ENCODE data around the gene NECTIN1.
"Not testable (repeated sequence)": the region's sequence is repeated elsewhere in the genome, so short reads cannot be mapped to it uniquely, and the experiment has no call there.

Gene NECTIN1

DNA sequence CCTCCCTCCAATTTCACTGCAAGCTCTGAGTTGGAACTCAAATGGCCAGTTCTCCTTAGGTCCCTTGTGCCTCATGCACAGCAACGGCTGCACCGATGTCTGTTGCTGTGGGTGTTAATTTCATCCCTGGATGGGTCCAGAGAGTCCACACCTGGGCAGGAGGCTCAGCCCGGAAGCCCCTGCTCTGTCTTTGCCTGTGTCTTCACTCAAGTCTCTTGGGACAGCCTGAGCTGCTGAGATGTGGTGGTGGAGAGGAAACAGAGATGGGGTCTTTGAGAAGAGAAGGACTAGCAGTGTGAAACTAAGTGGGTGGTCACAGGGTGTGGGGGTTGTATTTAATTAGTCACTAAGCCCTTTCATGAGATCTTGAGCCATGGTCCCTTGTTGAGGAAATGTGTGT, 109.3 kb downstream of the NECTIN1 start:
- no peak for DNase-seq (ENCODE audit: low read depth in 2 of 2)

DNA sequence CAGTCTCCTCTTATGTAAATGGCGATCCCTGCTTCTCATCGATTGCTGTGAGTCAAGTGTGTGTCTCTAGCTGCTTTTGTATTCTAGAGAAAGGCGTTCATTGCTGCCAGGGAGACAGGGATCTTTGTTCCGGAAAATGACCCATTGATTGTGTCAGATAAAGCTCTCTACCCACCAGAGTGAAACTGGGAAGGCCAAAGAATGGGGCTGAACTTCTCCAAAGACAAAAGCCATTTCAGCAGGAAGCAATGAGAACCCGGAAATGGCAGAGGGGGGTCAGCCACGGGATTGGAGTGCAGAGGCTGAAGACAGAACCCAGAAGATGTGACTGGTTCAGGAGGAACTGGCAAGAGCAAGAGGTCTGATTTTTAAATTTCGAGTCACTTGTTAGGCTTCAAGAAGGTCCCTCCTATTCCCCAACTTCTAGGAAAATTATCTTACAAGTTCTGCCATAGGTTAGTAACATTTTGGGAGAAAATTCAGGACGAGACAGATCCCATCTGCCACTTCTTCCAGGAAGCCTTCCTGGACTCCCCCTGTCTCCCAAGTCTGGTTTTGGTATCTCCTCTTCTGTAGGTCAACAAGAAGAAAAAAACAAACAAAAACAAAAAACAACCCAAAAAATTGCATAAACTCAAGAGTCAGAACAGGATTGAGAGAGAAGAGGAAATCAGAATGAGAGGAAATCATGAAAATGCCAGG, 110.6 kb downstream of the NECTIN1 start:
- DNase-seq (ENCODE audit: low read depth in 2 of 2) = no peak

DNA sequence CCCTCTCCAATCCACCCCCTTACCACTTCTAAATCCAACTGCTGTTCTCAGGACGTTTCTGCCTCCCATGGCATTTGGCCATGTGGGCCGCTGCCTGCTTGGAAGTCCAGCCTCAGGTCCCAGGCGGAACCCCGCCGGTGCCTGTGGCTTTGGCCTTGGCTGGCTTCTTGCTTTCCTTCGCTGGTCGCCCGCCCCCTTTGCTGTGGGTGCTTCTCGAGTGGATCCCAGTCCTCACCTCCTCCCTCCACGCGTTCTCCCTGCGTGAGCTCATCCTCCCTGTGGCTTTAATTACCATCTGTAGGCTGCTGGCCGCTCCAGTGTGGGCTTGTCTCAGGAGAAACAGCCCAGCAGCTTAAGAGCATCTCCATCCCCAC, 111.7 kb downstream of the NECTIN1 start:
- DNase-seq (ENCODE audit: low read depth in 2 of 2) = no peak

DNA sequence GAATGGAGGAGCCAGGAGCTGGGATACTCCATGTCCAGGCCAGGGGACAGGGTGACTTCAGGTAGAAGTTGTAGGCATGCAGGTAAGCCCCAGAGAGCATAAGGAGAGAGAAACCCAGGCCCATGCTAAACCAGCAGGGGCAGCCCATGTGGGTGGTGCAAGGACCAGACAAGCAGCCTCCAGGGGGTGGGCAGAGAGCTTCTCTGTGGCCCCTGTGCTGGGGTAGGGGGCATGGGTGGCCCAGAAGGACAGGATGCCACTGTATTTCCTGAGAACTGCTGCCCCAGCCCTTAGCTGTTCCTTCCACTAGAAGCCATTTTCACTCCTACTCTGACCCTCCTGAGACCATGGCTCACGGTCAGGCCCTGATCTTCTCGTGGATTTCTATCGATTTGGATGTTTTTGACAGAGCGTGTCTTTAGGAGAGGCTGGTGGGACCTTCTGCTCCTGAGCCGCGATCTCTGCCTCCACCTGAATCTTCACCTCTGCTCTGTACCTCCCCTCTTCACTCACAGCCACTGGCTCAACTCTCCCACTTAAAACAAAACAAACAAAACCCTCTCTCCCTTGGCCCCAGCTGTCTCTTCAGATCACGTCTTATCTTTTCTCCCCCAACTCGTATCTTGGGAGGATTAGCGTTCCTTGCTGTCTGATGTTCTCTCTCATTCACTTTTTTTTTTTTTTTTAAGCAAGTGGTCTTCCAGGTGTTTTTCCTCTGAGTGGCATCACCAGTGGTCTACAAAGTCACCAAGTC, 112.2 kb downstream of the NECTIN1 start:
- DNase-seq (ENCODE audit: low read depth in 2 of 2) = no peak

DNA sequence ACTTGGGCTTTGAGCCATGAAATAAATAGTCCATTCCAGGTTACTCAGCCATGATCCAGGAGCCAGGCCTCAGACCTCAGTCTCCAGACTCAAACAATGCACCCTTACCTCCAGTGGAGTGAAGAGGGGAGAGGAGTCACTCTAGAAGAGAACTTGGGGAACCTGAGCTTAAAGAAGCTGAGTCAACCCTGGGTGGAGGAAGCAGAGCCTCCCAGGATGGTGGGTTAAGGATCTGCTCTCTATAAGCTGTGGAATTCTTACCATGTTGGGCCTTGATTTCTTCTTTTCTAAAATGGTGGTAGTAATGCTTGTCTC, 113.2 kb downstream of the NECTIN1 start:
- no peak for DNase-seq (ENCODE audit: low read depth in 2 of 2)

DNA sequence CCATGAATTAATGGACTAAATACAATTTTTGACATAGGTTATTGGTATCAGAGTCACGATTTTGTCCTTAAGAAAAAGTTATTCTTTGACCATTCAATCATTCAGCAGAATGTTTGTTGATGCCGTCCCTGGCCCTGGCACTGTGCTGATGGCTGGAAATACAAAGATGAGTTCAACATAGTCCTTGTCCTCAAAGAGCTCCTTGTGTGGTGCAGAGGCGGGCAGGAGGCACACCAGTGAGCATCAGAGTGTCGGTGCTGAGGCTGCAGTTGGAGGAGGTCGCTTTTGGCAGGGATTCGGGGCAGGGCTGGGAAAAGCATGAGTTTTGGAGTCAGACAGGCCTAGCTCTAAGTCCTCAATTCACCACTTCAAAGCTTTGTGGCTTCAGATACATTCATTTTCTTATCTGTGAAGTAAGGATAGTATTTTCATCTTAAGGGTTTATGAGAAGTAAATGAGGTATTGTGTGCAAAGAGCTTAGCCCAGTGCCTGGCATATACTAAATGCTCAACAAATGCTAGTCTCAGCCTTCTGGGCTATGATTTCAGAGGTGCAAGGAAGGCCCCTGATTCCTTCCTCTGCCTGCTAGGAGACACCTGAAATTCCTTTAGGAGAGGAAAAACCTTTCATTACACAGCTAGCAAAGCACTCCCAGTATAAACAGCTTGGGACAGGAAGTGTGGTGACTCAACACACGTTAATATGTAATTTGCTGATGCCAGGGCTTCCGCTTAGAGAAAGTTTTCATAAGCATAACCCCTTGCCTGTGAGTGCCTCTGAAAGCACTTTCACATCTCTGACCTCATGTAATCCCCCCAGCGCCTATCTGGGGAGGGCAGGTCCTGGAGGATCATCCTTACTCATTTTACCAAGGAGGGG, 113.8 kb downstream of the NECTIN1 start:
- DNase-seq (ENCODE audit: low read depth in 2 of 2) = no peak

DNA sequence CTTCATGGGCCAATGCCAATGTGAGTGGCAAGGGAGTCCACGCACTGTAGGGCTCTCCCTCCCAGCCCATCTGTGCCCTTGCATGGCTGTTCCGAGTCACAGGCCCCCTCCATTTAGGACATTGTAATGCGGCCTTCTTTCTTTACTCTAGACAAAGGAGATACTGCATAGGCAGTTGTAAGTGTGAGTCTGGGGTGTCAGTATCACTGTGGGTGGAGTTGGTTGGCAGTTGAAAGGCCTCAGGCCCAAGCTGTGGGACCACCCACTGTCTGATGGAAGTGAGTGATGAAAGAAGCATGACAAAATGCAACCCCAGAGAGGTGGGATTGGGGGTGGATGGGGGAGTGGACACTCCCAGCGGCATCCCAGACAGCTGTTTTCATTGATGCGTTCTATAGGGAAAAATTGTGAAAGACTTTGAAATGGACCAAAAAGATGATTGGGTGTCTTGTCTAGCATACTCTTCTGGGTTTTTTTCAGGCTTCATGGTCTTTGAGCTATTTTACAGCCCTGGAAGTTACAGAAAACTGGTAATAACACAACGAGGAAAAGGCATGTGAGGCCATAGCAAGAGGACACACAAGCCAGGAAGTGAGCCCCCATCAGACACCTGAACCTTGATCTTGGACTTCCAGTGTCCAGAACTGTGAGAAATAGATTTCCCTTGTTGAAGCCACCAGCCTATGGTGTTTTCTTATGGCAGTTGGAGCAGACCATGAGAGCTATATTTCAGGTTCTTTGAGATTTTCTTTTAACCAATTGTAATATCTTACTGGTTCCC, 114.6 kb downstream of the NECTIN1 start:
- DNase-seq (ENCODE audit: low read depth in 2 of 2) = no peak

DNA sequence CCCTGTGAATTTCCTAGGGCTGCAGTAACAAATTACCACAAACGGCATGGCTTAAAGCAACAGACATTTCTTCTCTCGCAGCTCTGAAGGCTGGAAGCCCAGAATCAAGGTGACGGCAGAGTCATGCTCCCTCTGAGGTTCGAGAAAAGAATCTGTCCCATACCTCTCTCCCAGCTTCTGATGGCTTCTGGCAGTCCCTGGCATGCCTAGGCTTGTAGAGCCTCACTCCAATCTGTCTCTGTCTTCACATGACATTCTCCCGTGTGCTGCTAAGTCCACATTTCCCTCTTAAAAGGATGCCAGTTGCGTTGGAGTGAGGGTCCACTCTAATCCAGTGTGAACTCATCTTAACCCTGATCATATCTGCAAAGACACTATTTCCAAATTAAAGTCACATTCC, 116.2 kb downstream of the NECTIN1 start:
- DNase-seq (ENCODE audit: low read depth in 2 of 2) = no peak

DNA sequence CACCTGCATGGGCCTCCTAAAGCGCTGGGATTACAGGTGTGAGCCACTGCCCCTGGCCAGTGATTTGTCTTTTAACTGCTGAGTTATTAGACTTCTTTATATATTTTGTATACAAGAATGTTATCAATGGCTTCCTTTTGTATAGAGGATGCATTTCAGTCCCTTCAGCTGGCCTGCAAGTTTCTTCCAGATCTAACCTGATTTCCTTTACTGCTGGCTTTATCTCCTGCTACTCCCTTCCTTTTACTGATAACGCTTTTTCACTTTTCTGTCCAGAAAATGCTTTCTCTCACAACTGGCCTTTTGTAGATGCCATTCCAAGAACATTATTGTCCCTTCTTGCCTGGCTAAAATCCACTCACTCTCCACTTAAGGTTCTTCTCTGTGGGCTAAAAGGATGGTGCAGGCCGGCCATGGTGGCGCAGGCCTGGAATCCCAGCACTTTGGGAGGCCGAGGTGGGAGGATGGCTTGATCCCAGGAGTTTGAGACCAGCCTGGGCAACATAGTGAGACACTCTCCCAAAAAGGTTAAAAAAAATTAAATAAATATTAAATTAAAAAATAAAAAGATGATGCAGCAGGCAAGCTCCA, 118.1 kb downstream of the NECTIN1 start:
- no peak for DNase-seq (ENCODE audit: low read depth in 2 of 2)

DNA sequence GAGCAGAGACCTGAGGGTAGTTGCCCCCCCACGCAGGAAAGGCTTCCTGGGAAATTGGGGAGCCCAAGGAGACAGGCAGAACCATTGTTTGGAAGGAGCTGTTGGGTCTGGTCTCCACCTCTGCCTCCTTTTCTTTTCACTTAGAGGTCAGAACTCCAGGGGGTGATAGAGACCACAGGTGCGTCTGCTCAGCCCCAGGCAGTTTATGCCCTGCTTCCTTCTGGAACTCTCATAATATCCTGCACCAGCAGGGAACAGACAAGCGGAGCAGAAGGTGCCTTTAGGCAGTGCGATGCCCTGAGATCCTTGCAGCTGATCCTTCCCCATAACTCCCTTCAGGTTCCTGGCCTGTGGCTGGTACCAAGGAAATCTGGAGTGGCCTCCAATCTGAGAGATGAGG, 120.2 kb downstream of the NECTIN1 start:
- no peak for DNase-seq (ENCODE audit: low read depth in 2 of 2)

DNA sequence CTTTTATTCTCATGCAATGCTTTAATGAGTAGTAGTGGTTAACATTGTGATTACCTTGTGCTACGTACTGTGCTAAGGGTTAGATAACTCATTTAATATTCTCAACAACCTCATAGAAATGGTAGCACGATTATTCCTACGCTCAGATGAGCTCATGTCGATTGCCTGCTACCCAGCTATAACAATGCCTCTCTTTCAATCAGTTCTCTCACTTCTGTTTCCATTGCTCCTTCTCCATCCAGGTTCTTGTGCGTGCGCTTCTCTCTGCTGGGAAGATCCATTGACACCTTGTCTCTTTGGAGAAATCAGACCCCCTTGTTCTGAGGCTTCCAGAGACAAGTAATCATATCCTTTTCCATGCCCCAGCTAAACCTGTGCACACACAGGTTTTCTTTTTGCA, 120.8 kb downstream of the NECTIN1 start:
- DNase-seq (ENCODE audit: low read depth in 2 of 2) = no peak

DNA sequence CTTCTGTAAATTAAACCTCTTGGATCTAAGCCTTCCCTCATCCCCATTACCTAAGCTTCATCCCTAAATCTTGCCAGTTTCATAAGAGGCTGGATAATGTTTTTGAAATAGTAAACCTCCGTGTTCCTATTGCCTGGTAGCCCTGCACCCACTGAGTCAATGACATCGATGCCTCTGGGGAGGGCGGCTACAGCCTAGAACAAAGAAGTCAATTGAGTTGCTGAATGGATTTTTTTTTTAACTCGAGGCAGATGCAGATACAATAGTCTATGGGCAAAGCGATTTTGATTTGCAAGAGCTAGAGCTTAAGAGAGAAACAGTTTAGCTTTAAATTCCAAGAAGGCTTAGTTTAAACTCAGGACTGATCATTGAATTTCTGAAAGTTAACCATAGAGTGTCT, 121.3 kb downstream of the NECTIN1 start:
- no peak for DNase-seq (ENCODE audit: low read depth in 2 of 2)

DNA sequence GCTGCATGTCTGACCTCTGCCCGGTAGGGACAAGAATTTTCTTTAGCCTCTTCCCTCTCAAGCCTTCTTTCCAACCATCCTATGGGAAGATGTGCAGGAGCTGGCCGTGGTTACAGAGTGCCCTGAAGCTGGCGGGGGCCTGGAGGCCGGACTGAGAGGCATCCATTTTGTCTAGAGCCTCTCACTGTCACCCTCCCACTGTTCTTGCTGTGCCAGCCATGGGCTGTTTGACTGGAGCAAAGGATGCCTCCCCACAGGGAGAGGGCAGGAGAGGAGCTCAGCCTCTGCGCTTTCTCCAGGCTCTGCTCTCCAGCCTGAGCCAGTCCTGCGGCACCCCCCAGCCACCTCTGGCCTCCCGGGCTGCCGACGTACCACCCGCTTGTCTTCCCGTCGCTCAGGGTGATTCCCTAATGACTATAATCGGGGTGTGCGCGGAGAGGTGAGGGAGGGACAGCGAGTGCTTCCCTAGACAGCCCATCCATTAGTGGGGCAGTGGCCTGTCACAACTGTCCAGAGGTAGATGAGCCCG, 123.8 kb downstream of the NECTIN1 start:
- no peak for DNase-seq (ENCODE audit: low read depth in 2 of 2)

DNA sequence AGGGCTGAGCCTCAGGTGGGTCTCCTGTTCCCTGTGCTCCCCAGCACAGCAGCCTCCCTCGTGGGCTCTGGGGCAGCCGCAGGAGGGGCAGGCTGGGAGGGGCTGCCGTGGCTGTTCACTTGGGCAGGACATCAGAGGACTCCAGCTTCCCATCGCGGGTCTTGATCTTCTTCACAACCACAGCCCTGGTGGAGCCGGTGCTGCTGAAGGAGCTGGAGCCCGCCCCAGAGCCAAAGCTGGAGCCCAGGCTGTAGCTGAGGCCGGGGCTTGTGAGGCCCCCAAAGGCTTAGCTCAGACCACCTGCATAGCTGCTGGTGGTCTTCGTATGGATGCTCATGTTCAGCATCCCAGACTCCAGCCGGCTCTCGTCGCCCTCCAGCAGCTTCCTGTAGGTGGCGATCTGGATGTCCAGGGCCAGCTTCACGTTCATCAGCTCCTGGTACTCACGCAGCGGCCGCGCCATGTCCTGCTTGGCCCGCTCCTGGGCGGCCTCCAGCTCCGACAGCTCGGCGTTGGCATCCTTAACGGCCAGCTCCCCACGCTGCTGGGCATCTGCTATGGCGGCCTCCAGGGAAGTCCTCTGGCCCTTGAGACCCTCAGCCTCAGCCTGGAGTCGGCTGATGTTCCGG, 126.1 kb downstream of the NECTIN1 start:
- no peak for DNase-seq (ENCODE audit: low read depth in 2 of 2)

DNA sequence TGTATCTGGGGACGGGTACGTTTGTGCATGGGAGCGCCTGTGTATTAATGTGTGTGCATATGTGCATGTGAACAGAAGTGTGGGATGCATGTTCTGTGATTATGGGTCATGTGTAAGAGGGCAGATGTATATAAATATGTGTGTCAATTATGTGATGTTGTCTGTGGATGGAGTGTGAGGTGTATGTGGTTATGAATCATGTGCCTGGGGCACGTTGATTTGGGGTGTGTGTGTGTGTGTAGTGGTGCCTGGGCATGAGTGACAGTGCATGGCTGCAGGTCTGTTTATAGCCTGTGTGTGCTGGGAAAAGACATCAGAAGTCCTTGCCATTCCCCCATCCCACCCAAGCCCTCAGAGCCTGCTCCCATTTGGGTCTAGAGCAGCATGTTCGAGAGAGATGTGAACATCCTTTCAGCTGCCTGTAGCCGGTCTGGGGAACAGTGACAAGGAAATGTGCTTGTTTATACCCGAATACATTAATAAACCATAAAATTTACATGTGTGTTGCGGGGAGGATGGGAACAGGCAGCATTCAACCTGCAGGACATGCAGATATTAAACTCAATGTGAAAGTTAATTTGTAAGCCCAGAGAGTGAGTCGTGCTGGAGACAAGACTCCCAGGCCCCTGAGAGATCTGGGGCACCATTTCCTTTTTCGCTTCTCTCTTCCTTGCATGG, 129.0 kb downstream of the NECTIN1 start:
- no peak for DNase-seq (ENCODE audit: low read depth in 2 of 2)

DNA sequence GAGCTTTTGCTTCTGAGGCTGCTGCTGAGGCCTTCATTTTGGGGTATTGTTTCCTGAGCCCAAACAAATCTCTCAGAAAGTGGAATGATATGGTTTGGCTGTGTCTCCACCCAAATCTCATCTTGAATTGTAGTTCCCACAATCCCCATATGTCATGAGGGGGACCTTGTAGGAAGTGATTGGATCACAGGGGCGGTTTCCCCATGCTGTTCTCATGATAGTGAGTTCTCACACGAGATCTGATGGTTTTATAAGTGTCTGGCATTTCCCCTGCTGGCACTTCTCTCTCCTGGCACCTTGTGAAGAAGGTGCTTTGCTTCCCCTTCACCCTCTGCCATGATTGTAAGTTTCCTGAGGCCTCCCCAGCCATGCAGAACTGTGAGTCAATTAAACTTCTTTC, 133.1 kb downstream of the NECTIN1 start:
- not testable (repeated sequence) for DNase-seq (ENCODE audit: low read depth in 2 of 2)

DNA sequence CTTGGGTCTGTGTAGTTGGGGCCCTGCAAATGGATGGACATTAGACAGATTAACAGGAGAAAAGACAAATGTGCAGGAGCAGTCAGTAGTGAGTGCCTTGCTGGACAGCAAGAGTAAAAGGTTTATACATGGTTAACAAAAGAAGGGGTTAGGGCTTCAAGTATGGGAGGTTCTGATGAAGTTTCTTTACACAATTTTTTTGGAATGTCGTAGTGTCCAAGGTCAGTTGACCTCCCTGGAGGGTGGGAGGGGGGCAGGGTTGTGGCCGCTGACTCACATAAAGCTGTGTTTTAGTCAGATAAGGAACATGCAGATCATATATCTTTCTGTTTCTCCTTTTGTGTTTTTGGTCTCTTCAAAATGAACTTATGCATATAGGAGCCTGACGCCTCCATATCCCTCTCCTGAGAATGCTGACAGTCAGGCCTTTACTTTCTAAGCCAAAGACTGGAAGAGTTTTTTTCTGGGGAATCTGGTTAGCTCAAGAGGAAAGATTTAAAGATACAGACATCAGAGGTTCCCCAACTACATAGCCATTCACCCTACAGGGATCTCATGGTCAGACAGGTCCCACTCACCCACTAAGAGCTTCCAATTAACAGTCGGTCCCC, 134.3 kb downstream of the NECTIN1 start:
- DNase-seq (ENCODE audit: low read depth in 2 of 2) = no peak

DNA sequence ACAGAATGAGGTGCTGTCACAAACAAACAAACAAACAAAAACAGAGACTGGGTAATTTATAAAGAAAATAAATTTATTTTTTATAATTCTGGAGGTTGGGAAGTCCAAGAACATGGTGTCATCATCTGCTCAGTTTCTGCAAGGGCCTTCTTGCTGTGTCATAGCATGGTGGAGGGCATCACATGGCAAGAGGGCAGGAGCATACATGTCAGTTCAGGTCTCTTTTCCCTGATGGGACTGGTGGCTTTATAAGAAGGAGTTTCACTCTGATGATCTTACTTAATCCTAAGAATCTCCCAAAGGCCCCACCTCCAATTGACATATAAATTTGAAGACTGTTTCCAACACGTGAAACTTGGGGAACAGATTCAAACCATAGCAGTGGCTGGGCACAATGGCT, 135.7 kb downstream of the NECTIN1 start:
- DNase-seq (ENCODE audit: low read depth in 2 of 2) = no peak

DNA sequence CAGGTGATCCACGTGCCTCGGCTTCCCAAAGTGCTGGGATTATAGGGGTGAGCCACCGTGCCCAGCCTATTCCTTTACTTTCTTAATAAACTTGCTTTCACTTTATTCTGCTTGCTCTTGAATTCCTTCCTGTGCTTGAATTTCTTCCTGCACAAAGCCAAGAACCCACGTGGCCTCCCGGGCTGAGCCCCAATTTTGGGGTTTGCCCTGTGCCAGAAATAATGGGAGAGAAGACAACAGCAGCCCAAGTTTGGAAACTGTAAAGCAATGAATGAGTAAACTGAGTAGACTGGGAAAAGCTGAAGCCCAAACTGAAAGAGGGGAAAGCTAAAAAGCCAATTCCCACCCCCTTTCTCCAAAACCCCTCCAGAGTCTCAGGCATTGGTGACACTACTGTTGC, 136.4 kb downstream of the NECTIN1 start:
- DNase-seq (ENCODE audit: low read depth in 2 of 2) = no peak

DNA sequence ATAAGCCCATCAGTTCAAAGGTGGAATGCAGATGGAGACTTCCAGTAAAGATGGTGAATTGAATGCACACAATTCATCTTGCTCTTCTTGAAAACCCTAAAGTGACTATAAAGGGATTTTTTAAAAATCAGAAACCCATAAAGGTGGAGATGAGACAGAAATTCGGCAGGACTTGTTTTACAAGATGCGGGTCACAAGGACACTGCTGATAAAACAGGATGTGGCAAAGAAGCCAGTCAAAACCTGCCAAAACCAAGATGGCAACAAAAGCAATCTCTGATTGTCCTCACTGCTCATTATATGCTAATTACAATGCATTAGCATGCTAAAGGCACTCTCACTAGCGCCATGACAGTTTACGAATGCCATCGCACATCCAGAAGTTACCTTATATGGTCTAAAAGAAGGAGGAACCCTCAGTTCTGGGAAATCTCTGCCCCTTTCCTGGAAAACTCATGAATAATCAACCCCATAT, 137.1 kb downstream of the NECTIN1 start:
- no peak for DNase-seq (ENCODE audit: low read depth in 2 of 2)

Data from stimulated activated CD8-positive, alpha-beta memory T cell treated with anti-CD3 and anti-CD28 coated beads, Interleukin-2, amount 100 ng/mL, for 48 hours (primary cell).